ENCODE results near the gene FAF1.

- no peak for TF ChIP-seq CTCF (IDR thresholded peaks at IDR 0.05)
- TF ChIP-seq POLR2A (IDR thresholded peaks at IDR 0.05): no peak
- TF ChIP-seq POLR2AphosphoS5 (IDR thresholded peaks at IDR 0.05): no peak
- no peak for TF ChIP-seq EP300 (IDR thresholded peaks at IDR 0.05)
Observed at GRCh38 chr1:50747394-50747793, 212.7 kb downstream of the FAF1 start.
